T follicular helper cell (primary cell): ENCODE data around the gene MLST8.

Experiments used
- DNase-seq: peaks from one replicate; pipeline ENCODE4 v3.0.0-alpha.2; 2020; ENCODE audit warnings: low read depth

Gene MLST8

GRCh38 chr16:2173366-2173765, 31.9 kb upstream of the MLST8 start:
- no peak for DNase-seq

- no peak for DNase-seq
Observed at GRCh38 chr16:2173916-2174315, 31.3 kb upstream of the MLST8 start.

- DNase-seq, result no peak
Observed at GRCh38 chr16:2174396-2175131, 30.7 kb upstream of the MLST8 start.

- no peak for DNase-seq
Observed at GRCh38 chr16:2175454-2175853, 29.8 kb upstream of the MLST8 start.

GRCh38 chr16:2176047-2176446, 29.2 kb upstream of the MLST8 start:
- DNase-seq, result no peak

- no peak for DNase-seq
Observed at GRCh38 chr16:2177101-2177500, 28.2 kb upstream of the MLST8 start.

- DNase-seq, result no peak
Observed at GRCh38 chr16:2177561-2177960, 27.7 kb upstream of the MLST8 start.

- DNase-seq, result peak; percentile 30
Observed at GRCh38 chr16:2178321-2179106, 26.7 kb upstream of the MLST8 start.

- no peak for DNase-seq
Observed at GRCh38 chr16:2179107-2179501, 26.1 kb upstream of the MLST8 start.

- no peak for DNase-seq
Observed at GRCh38 chr16:2179576-2179975, 25.7 kb upstream of the MLST8 start.

GRCh38 chr16:2180461-2180860, 24.8 kb upstream of the MLST8 start:
- no peak for DNase-seq

GRCh38 chr16:2180962-2181923, 24.0 kb upstream of the MLST8 start:
- no peak for DNase-seq

- DNase-seq, result no peak
Observed at GRCh38 chr16:2181952-2182351, 23.3 kb upstream of the MLST8 start.

GRCh38 chr16:2183671-2184070, 21.6 kb upstream of the MLST8 start:
- DNase-seq, result no peak

- DNase-seq, result no peak
Observed at GRCh38 chr16:2184346-2184745, 20.9 kb upstream of the MLST8 start.

- no peak for DNase-seq
Observed at GRCh38 chr16:2184962-2185361, 20.3 kb upstream of the MLST8 start.

- no peak for DNase-seq
Observed at GRCh38 chr16:2186064-2186463, 19.2 kb upstream of the MLST8 start.

- no peak for DNase-seq
Observed at GRCh38 chr16:2186505-2186904, 18.7 kb upstream of the MLST8 start.

- no peak for DNase-seq
Observed at GRCh38 chr16:2187212-2187611, 18.0 kb upstream of the MLST8 start.

- DNase-seq, result no peak
Observed at GRCh38 chr16:2188395-2188794, 16.9 kb upstream of the MLST8 start.

GRCh38 chr16:2189252-2189893, 15.9 kb upstream of the MLST8 start:
- DNase-seq, result no peak
